Measurements from ENCODE around the gene FAM234A. TPM values are rescaled to one million over a fixed set of nuclear protein-coding genes. Genes with fewer than 3 reads are reported as not detected.

The FAM234A gene
- total RNA-seq, 1 experiment from 2014 or later = 94.9 TPM

DNA sequence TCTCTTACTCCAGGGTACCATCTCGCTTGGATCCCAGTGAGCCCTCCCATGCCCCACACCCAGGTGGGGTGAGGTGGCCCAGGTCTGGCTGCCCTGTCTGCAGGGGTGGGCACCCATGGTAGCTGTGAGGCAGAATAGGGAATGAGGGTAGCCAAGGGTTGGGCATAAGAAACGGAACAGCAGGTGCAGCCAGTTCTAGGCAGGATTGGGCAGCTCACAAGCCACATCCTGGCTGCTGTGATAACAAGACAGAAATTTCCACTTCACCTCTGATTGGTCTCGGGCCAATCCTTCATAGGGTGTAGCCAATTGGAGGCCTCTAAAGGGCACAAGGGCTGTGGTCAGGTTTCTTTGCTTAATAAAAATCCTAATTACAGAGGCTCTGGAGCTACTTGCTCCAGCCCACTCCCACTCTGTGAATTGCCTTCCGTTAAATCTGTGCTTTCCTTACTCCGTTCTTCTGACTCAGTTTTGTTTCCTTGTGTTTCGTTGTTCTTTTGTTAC is 44.3 kb downstream of the FAM234A start:
- Mint-ChIP-seq H3K4me1 (peaks cover 0 to 2% of the 10 kb centered on the region in 2 experiments; a peak in 1 of 4 replicates), H3K27me3 (ENCODE audit: low read depth) (peaks cover 66% of the 10 kb centered on the region), H3K9me3 (no peaks in the 10 kb centered on the region), H3K36me3 (ENCODE audit: insufficient read depth in 1 of 3, low read depth in 3 of 3) (no peaks in the 10 kb centered on the region), H3K27ac (no peak overlapping the region), H3K4me3 (no peak overlapping the region; a peak in 1 of 5 replicates)
- H2BK12ac ChIP-seq (ENCODE audit: insufficient read length, low read depth, low read length) = no peak overlapping the region
- H3T11ph ChIP-seq (ENCODE audit: low read length) = no peak overlapping the region
- no peak overlapping the region for H3K14ac ChIP-seq (ENCODE audit: insufficient read depth, low read length)
- no peaks in the 10 kb centered on the region for H3K4me1 ChIP-seq (ENCODE audit: insufficient read depth, low read length)
- no peak overlapping the region for H3K4me2 ChIP-seq (ENCODE audit: insufficient read depth, insufficient read length, low read length)
- no peak overlapping the region for H4K8ac ChIP-seq (replicated peaks; ENCODE audit: insufficient read length, low read depth, low read length)
- H2AFZ ChIP-seq (ENCODE audit: low read length) = no peak overlapping the region
- H4K5ac ChIP-seq (ENCODE audit: insufficient read length, low read depth, low read length) = no peak overlapping the region
- H3K79me1 ChIP-seq (ENCODE audit: insufficient read depth, low read depth, low read length, poor library complexity, severe bottlenecking) = no peaks in the 10 kb centered on the region
- no peak overlapping the region for H2BK5ac ChIP-seq (ENCODE audit: insufficient read length, low read length)
- no peaks in the 10 kb centered on the region for H3K9me3 ChIP-seq (ENCODE audit: control insufficient read depth, low read depth, low read length)
- no peak overlapping the region for H3K27ac ChIP-seq (ENCODE audit: insufficient read length, low read depth, low read length)
- no peak overlapping the region for H2AK5ac ChIP-seq (ENCODE audit: insufficient read length, low read length)
- no peak overlapping the region for H3K18ac ChIP-seq (ENCODE audit: insufficient read length, low read depth, low read length)
- H2BK20ac ChIP-seq (ENCODE audit: low read depth, low read length, poor library complexity, severe bottlenecking) = no peak overlapping the region
- H3K4ac ChIP-seq (ENCODE audit: low read depth, low read length) = no peak overlapping the region
- WGBS (ENCODE audit: extremely low coverage, insufficient read length, low lambda C conversion rate) = no CpG with 5 or more reads among the region's 6 CpGs
- H3K23ac ChIP-seq (ENCODE audit: insufficient read length, low read depth, low read length) = no peak overlapping the region
- H3K23me2 ChIP-seq (ENCODE audit: insufficient read length, low read depth, low read length, poor library complexity, severe bottlenecking) = peaks cover 8% of the 10 kb centered on the region
- no peaks in the 10 kb centered on the region for H4K20me1 ChIP-seq (ENCODE audit: control insufficient read depth, insufficient read depth, insufficient read length)
- DNase-seq = no peak
- H3K56ac ChIP-seq (ENCODE audit: insufficient read length, low read depth, low read length) = no peak overlapping the region
- no peak overlapping the region for H2BK15ac ChIP-seq (ENCODE audit: low read depth, low read length)
- no peak overlapping the region for H3K9ac ChIP-seq (ENCODE audit: extremely low read depth, insufficient read length, low read length)
- no peak overlapping the region for H4K91ac ChIP-seq (ENCODE audit: insufficient read length, low read depth, low read length)
- no peak overlapping the region for H2BK120ac ChIP-seq (ENCODE audit: low read depth, low read length, poor library complexity, severe bottlenecking)
- TF ChIP-seq, protein P1, sequence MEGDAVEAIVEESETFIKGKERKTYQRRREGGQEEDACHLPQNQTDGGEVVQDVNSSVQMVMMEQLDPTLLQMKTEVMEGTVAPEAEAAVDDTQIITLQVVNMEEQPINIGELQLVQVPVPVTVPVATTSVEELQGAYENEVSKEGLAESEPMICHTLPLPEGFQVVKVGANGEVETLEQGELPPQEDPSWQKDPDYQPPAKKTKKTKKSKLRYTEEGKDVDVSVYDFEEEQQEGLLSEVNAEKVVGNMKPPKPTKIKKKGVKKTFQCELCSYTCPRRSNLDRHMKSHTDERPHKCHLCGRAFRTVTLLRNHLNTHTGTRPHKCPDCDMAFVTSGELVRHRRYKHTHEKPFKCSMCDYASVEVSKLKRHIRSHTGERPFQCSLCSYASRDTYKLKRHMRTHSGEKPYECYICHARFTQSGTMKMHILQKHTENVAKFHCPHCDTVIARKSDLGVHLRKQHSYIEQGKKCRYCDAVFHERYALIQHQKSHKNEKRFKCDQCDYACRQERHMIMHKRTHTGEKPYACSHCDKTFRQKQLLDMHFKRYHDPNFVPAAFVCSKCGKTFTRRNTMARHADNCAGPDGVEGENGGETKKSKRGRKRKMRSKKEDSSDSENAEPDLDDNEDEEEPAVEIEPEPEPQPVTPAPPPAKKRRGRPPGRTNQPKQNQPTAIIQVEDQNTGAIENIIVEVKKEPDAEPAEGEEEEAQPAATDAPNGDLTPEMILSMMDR (conservative IDR thresholded peaks at IDR 0.05) = no peak
- H3K79me2 ChIP-seq (ENCODE audit: insufficient read depth, low read length) = no peaks in the 10 kb centered on the region
- peaks cover 3% of the 10 kb centered on the region; the same call in 1 of the 2 replicates for H3K27me3 ChIP-seq (ENCODE audit: insufficient read depth, low read length)

All from H9 (cell line).